ENCODE data around the gene DPM3. TPM values are rescaled to one million over a fixed set of nuclear protein-coding genes. Genes with fewer than 3 reads are reported as not detected.

DPM3 gene
- total RNA-seq, 1 experiment from 2014 or later: 22.2 TPM

DNA sequence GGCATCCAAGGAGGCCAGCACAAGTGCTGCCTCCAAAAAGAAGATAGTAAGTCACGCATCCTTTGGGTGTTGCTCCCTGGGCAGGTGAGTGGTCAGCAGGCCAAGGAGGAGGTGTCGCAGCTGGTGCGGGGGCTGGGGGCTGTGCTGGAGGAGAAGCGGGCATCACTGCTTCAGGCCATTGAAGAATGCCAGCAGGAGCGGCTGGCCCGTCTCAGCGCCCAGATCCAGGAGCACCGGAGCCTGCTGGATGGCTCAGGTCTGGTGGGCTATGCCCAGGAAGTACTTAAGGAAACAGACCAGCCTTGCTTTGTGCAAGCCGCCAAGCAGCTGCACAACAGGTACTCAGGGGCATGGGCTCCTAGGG, 37.6 kb upstream of the DPM3 start:
- Histone ChIP-seq H3K79me2 (ENCODE audit: low read length) (peaks cover 7% of the 10 kb centered on the region), H3K36me3 (ENCODE audit: insufficient read depth, low read length) (peaks cover 21% of the 10 kb centered on the region), H2AFZ (ENCODE audit: low read length) (no peak overlapping the region), H3K4me2 (ENCODE audit: low read depth, low read length, poor library complexity, severe bottlenecking) (no peak overlapping the region), H3K4me3 (ENCODE audit: low read length) (no peak overlapping the region), H3K9me2 (replicated peaks; ENCODE audit: insufficient read depth, low read length) (no peaks in the 10 kb centered on the region), H3K27ac (ENCODE audit: low read length) (no peak overlapping the region), H3K27me3 (ENCODE audit: low read length) (no peaks in the 10 kb centered on the region), H4K20me1 (ENCODE audit: insufficient read depth, low read depth, low read length) (no peaks in the 10 kb centered on the region), H3K9me3 (ENCODE audit: low read length) (no peaks in the 10 kb centered on the region), H3K4me1 (ENCODE audit: low read length) (peaks cover 36% of the 10 kb centered on the region), H3K9ac (ENCODE audit: low read length) (no peak overlapping the region)
- DNase-seq: no peak

DNA sequence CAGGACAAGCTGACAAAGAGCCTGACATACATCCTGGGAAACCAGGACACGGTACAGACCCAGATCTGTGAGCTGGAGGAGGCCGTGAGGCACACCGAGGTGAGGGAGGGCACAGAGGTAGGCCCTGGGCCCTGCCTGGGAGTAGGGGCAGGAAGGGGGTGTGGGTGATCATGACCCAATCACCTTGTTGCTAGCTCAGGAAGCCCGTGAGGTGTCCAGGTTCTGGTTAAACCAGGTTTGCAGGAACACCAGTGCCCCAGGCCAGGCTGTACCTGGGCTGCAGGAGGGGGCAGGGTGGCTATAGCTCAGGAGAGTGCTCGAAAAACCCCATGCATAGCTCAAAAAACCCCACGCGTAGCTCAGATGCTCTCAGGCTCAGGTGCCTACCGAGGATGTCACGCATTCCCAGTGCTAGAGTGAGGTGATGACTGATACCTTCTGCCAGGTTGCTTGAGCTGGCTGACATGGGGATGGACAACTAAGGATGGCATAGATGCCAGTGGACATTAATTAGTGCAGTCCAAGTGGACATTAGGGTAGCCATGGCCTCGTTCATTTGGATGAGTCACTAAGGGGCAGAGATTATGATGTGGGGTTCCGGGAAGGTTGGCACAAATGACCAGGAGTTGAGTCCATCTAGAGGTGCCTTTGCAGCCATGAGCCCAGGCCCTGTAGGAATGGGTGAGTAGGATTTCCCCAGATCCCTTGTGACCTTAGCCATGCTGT, 37.0 kb upstream of the DPM3 start:
- no peak overlapping the region for H3K4me3 ChIP-seq (ENCODE audit: low read length)
- H3K4me1 ChIP-seq (ENCODE audit: low read length): peaks cover 37% of the 10 kb centered on the region
- no peak overlapping the region for H3K27ac ChIP-seq (ENCODE audit: low read length)
- peaks cover 21% of the 10 kb centered on the region for H3K36me3 ChIP-seq (ENCODE audit: insufficient read depth, low read length)
- H3K9ac ChIP-seq (ENCODE audit: low read length): peak overlapping the region; percentile 37
- peak; percentile 39 for DNase-seq
- H3K4me2 ChIP-seq (ENCODE audit: low read depth, low read length, poor library complexity, severe bottlenecking): no peak overlapping the region
- H4K20me1 ChIP-seq (ENCODE audit: insufficient read depth, low read depth, low read length): no peaks in the 10 kb centered on the region
- H3K9me3 ChIP-seq (ENCODE audit: low read length): no peaks in the 10 kb centered on the region
- peaks cover 13% of the 10 kb centered on the region for H3K79me2 ChIP-seq (ENCODE audit: low read length)
- H3K9me2 ChIP-seq (replicated peaks; ENCODE audit: insufficient read depth, low read length): no peaks in the 10 kb centered on the region
- H2AFZ ChIP-seq (ENCODE audit: low read length): no peak overlapping the region
- H3K27me3 ChIP-seq (ENCODE audit: low read length): no peaks in the 10 kb centered on the region

DNA sequence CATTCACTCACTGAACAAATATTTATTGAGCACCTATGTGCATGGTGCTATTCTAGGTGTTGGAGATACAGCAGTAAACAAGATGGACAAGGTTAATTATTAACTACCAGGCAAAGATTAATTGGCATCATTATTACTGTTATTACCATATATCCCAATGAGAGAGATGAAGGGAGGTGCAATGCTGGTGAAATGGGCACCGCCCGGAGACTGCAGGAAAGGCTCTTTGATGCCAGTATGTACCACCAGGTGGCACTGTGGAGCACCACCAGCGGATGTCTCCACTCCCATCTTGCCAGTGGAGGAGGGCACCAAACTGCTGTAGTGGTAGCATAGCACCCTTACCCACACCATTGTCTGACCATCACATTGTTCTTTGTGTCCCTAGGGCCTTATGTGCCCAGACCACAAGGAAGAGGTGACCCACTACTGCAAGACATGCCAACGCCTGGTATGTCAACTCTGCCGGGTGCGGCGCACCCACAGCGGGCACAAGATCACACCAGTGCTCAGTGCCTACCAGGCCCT, 36.3 kb upstream of the DPM3 start:
- Histone ChIP-seq H2AFZ (ENCODE audit: low read length) (no peak overlapping the region), H3K36me3 (ENCODE audit: insufficient read depth, low read length) (peaks cover 20% of the 10 kb centered on the region), H3K9me3 (ENCODE audit: low read length) (no peaks in the 10 kb centered on the region), H3K4me3 (ENCODE audit: low read length) (no peak overlapping the region), H3K79me2 (ENCODE audit: low read length) (peaks cover 20% of the 10 kb centered on the region), H3K4me1 (ENCODE audit: low read length) (peaks cover 45% of the 10 kb centered on the region), H3K27ac (ENCODE audit: low read length) (peak overlapping the region; percentile 59; the same call in 1 of the 2 replicates), H3K4me2 (ENCODE audit: low read depth, low read length, poor library complexity, severe bottlenecking) (no peak overlapping the region), H3K9ac (ENCODE audit: low read length) (peak overlapping the region; percentile 37; the same call in 1 of the 2 replicates), H3K9me2 (replicated peaks; ENCODE audit: insufficient read depth, low read length) (no peaks in the 10 kb centered on the region), H4K20me1 (ENCODE audit: insufficient read depth, low read depth, low read length) (no peaks in the 10 kb centered on the region), H3K27me3 (ENCODE audit: low read length) (no peaks in the 10 kb centered on the region)
- DNase-seq: peak; percentile 95

DNA sequence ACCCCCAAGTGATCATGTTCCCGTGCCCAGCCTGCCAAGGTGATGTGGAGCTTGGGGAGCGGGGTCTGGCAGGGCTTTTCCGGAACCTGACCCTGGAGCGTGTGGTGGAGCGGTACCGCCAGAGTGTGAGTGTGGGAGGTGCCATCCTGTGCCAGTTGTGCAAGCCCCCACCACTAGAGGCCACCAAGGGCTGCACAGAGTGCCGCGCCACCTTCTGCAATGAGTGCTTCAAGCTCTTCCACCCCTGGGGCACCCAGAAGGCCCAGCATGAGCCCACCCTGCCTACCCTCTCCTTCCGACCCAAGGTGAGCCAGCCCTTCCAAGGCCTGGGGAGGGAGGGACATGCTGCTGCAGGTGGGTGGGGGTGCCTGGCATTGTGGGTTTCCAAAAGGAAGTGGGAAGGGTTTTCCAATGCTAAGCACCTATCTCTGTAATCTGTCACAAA, 35.6 kb upstream of the DPM3 start:
- Histone ChIP-seq H3K4me1 (ENCODE audit: low read length) (peaks cover 48% of the 10 kb centered on the region), H2AFZ (ENCODE audit: low read length) (no peak overlapping the region), H3K9me2 (replicated peaks; ENCODE audit: insufficient read depth, low read length) (no peaks in the 10 kb centered on the region), H3K27ac (ENCODE audit: low read length) (peak overlapping the region; percentile 59), H3K4me3 (ENCODE audit: low read length) (no peak overlapping the region; the same call in 1 of the 2 replicates), H3K36me3 (ENCODE audit: insufficient read depth, low read length) (peaks cover 16% of the 10 kb centered on the region), H3K9me3 (ENCODE audit: low read length) (no peaks in the 10 kb centered on the region), H3K4me2 (ENCODE audit: low read depth, low read length, poor library complexity, severe bottlenecking) (peak overlapping the region; percentile 97), H3K9ac (ENCODE audit: low read length) (peak overlapping the region; percentile 14), H3K79me2 (ENCODE audit: low read length) (peaks cover 24% of the 10 kb centered on the region), H3K27me3 (ENCODE audit: low read length) (no peaks in the 10 kb centered on the region), H4K20me1 (ENCODE audit: insufficient read depth, low read depth, low read length) (no peaks in the 10 kb centered on the region)
- DNase-seq: peak; percentile 80

DNA sequence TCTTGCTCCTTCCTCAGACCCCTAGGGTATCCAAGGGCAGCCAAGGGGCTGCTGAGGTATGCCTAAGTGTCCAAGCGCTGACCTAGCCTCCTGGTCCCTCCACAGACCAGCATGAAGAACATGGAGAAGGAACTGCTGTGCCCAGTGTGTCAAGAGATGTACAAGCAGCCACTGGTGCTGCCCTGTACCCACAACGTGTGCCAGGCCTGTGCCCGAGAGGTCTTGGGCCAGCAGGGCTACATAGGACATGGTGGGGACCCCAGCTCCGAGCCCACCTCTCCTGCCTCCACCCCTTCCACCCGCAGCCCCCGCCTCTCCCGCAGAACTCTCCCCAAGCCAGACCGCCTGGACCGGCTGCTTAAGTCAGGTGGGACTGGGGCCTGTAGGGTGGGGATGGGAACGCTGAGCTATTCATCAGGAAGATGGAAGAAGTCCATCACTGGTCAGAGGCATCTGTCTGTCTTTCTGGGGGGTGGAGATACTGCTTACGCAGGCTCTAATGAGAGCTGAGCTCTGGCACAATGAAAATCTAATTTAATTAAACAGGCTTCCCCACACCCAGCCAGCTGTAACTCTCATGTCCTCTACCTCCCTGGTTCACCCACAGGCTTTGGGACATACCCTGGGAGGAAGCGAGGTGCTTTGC, 35.1 kb upstream of the DPM3 start:
- H3K27ac ChIP-seq (ENCODE audit: low read length): 0 out of 2 replicates have a peak overlapping the region, but pooled peaks have one; percentile 85
- H3K36me3 ChIP-seq (ENCODE audit: insufficient read depth, low read length): peaks cover 18% of the 10 kb centered on the region
- H3K9me3 ChIP-seq (ENCODE audit: low read length): no peaks in the 10 kb centered on the region
- H3K4me3 ChIP-seq (ENCODE audit: low read length): peak overlapping the region; percentile 77; the same call in 1 of the 2 replicates
- peaks cover 24% of the 10 kb centered on the region for H3K79me2 ChIP-seq (ENCODE audit: low read length)
- peak overlapping the region; percentile 97 for H3K4me2 ChIP-seq (ENCODE audit: low read depth, low read length, poor library complexity, severe bottlenecking)
- no peaks in the 10 kb centered on the region for H3K9me2 ChIP-seq (replicated peaks; ENCODE audit: insufficient read depth, low read length)
- no peaks in the 10 kb centered on the region for H3K27me3 ChIP-seq (ENCODE audit: low read length)
- peak; percentile 51 for DNase-seq
- H3K9ac ChIP-seq (ENCODE audit: low read length): peak overlapping the region; percentile 95
- peaks cover 48% of the 10 kb centered on the region for H3K4me1 ChIP-seq (ENCODE audit: low read length)
- no peak overlapping the region for H2AFZ ChIP-seq (ENCODE audit: low read length)
- no peaks in the 10 kb centered on the region for H4K20me1 ChIP-seq (ENCODE audit: insufficient read depth, low read depth, low read length)

GRCh38 chr1:155174324-155175280, 34.3 kb upstream of the DPM3 start:
- Histone ChIP-seq H3K9me3 (ENCODE audit: low read length) (no peaks in the 10 kb centered on the region), H3K36me3 (ENCODE audit: insufficient read depth, low read length) (peaks cover 19% of the 10 kb centered on the region; the same call in 1 of the 2 replicates), H3K27ac (ENCODE audit: low read length) (peak overlapping the region; percentile 85), H3K27me3 (ENCODE audit: low read length) (no peaks in the 10 kb centered on the region), H3K4me3 (ENCODE audit: low read length) (peak overlapping the region; percentile 77), H3K4me1 (ENCODE audit: low read length) (peaks cover 48% of the 10 kb centered on the region), H3K9ac (ENCODE audit: low read length) (peak overlapping the region; percentile 95), H4K20me1 (ENCODE audit: insufficient read depth, low read depth, low read length) (no peaks in the 10 kb centered on the region), H3K4me2 (ENCODE audit: low read depth, low read length, poor library complexity, severe bottlenecking) (peak overlapping the region; percentile 97), H3K9me2 (replicated peaks; ENCODE audit: insufficient read depth, low read length) (no peaks in the 10 kb centered on the region), H3K79me2 (ENCODE audit: low read length) (peaks cover 24% of the 10 kb centered on the region), H2AFZ (ENCODE audit: low read length) (peak overlapping the region; percentile 22; the same call in 1 of the 2 replicates)
- peak; percentile 83 for DNase-seq

DNA sequence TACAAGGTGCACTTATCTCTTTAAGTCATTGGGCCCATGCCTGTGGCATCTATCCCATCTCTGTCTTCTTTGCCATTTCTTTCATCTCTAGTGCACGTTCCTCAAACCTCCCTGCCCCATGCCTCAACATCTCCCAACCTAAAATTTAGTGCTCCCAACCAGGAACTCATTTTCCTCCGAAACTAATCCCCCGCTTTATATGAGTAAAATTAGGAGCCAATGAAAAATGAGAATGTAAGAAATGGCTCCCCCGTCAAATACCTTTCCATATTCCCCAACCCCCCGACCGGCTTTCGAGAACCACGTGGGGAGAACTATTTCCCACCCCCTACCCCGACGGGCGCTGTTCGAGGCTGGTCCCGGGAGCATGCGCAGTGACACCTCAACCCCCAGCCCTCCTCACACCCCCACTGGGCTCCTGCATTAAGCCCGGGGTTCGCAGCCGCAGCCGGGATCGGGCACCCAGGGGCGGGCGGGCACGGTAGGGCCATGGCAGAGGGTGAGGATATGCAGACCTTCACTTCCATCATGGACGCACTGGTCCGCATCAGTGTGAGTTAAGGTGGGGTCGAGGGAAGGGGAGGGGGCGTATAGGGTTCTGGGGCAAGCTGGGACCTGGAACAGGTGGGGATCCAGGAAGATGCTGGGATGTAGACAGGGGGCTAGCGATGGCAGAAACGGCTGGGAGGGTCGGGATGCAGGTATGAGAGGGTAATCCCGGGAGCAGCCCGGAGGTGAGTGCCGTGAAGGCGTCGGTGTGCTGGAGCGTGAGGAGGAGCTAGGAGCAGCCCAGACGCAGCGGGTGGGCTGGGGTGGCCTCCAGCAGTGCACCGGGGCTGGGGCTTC, 33.4 kb upstream of the DPM3 start, which contains the start of gene TRIM46:
TRIM46 (plus strand) TSS at position 372 of the 846 bp plus-strand sequence; CDS start at position 490, 118 bp downstream.
- Histone ChIP-seq H3K36me3 (ENCODE audit: insufficient read depth, low read length) (peaks cover 19% of the 10 kb centered on the region; the same call in 1 of the 2 replicates), H3K79me2 (ENCODE audit: low read length) (peaks cover 24% of the 10 kb centered on the region), H3K4me1 (ENCODE audit: low read length) (peaks cover 48% of the 10 kb centered on the region), H3K4me3 (ENCODE audit: low read length) (peak within 1 kb of the TSS; percentile 77), H3K4me2 (ENCODE audit: low read depth, low read length, poor library complexity, severe bottlenecking) (peak within 1 kb of the TSS; percentile 97), H3K27ac (ENCODE audit: low read length) (peak within 1 kb of the TSS; percentile 85), H3K9me2 (replicated peaks; ENCODE audit: insufficient read depth, low read length) (no peaks in the 10 kb centered on the region), H2AFZ (ENCODE audit: low read length) (peak within 1 kb of the TSS; percentile 69; the same call in 1 of the 2 replicates), H3K9me3 (ENCODE audit: low read length) (no peaks in the 10 kb centered on the region), H3K27me3 (ENCODE audit: low read length) (no peaks in the 10 kb centered on the region), H3K9ac (ENCODE audit: low read length) (peak within 1 kb of the TSS; percentile 95), H4K20me1 (ENCODE audit: insufficient read depth, low read depth, low read length) (no peaks in the 10 kb centered on the region)
- DNase-seq: peak; percentile 95
